GM12865 (cell line): ENCODE data around the gene FSHR.
A peak's percentile ranks its signal among the peaks of the same experiment; 100 is the strongest.

Source experiments
- DNase-seq: peaks from one replicate; pipeline ENCODE4 v3.0.0; 2010; ENCODE audit warnings: low read depth
- H3K4me3 ChIP-seq: 2 replicates; pipeline ENCODE4 v1.5.1; 2011; ENCODE audit warnings: mild to moderate bottlenecking, low read depth, low read length, control low read depth
- CTCF ChIP-seq: IDR thresholded peaks from 2 replicates; pipeline ENCODE4 v1.5.1; 2011; ENCODE audit warnings: low read length, control low read depth, low read depth, inconsistent platforms; ENCODE audit not compliant: insufficient read depth; ENCODE audit errors: missing control alignments

Gene FSHR

GRCh38 chr2:48915884-48916283 is 238.4 kb downstream of the FSHR start:
- DNase-seq = no peak
- H3K4me3 ChIP-seq = no peak overlapping the region
- TF ChIP-seq CTCF = no peak

- TF ChIP-seq CTCF = no peak
- DNase-seq = no peak
- H3K4me3 ChIP-seq = no peak overlapping the region
Observed at GRCh38 chr2:48915227-48915626, 239.1 kb downstream of the FSHR start.

GRCh38 chr2:48914477-48915089 is 239.7 kb downstream of the FSHR start:
- no peak for TF ChIP-seq CTCF
- peak; percentile 7 for DNase-seq
- H3K4me3 ChIP-seq = no peak overlapping the region
